ENCODE results near the gene PLOD2. TPM values are rescaled to one million over a fixed set of nuclear protein-coding genes. Genes with fewer than 3 reads are reported as not detected.

PLOD2 gene
- total RNA-seq, 1 donor from 2014 or later: 117 TPM

DNA sequence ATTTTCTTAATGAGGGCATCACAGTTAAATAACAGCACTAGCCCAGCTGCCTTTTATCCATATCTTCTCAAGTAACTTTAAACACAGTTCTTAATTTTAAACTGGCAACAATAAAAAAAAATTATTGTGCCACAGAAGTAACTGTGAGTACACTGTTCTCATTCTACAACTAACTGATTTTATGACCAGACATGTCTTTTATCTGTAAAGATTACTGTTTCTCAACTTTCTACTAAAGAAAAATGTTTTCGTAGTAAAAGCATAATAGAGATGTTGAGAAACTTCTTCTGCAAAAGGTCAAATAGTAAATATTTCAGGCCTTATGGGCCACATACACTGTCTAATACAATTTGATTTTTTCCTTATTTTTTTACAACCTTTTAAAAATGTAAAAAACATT, 32.0 kb downstream of the PLOD2 start:
- DNase-seq (ENCODE audit: low read depth) (no peak), FAIRE-seq (no peak)
- Histone ChIP-seq H3K4me1 (ENCODE audit: insufficient read depth, low read length) (peaks cover 27% of the 10 kb centered on the region), H3K9me3 (ENCODE audit: insufficient read depth, low read depth, low read length) (no peaks in the 10 kb centered on the region), H3K36me3 (ENCODE audit: insufficient read depth, low read length) (no peaks in the 10 kb centered on the region), H3K27me3 (ENCODE audit: insufficient read depth, low read length) (no peaks in the 10 kb centered on the region), H4K20me1 (ENCODE audit: insufficient read depth, low read length) (peaks cover 26% of the 10 kb centered on the region), H3K4me2 (ENCODE audit: low read length) (no peak overlapping the region), H2AFZ (ENCODE audit: low read depth, low read length) (no peak overlapping the region), H3K27ac (ENCODE audit: low read depth, low read length) (no peak overlapping the region), H3K4me3 (ENCODE audit: insufficient read depth, low read depth, low read length) (no peak overlapping the region), H3K79me2 (ENCODE audit: insufficient read depth, low read length) (peaks cover 78% of the 10 kb centered on the region), H3K9ac (ENCODE audit: low read length) (no peak overlapping the region)
- Mint-ChIP-seq H3K9me3 (ENCODE audit: unreplicated experiment) (peaks cover 4% of the 10 kb centered on the region), H3K4me1 (ENCODE audit: low read depth, unreplicated experiment) (peaks cover 44% of the 10 kb centered on the region), H3K27ac (ENCODE audit: unreplicated experiment) (no peak overlapping the region), H3K4me3 (ENCODE audit: unreplicated experiment) (no peak overlapping the region), H3K27me3 (ENCODE audit: low read depth, unreplicated experiment) (no peaks in the 10 kb centered on the region), H3K36me3 (ENCODE audit: low read depth, unreplicated experiment) (peaks cover 9% of the 10 kb centered on the region)
- TF ChIP-seq, protein P1, sequence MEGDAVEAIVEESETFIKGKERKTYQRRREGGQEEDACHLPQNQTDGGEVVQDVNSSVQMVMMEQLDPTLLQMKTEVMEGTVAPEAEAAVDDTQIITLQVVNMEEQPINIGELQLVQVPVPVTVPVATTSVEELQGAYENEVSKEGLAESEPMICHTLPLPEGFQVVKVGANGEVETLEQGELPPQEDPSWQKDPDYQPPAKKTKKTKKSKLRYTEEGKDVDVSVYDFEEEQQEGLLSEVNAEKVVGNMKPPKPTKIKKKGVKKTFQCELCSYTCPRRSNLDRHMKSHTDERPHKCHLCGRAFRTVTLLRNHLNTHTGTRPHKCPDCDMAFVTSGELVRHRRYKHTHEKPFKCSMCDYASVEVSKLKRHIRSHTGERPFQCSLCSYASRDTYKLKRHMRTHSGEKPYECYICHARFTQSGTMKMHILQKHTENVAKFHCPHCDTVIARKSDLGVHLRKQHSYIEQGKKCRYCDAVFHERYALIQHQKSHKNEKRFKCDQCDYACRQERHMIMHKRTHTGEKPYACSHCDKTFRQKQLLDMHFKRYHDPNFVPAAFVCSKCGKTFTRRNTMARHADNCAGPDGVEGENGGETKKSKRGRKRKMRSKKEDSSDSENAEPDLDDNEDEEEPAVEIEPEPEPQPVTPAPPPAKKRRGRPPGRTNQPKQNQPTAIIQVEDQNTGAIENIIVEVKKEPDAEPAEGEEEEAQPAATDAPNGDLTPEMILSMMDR (IDR thresholded peaks at IDR 0.05; ENCODE audit: insufficient read depth, low read depth, low read length): no peak
- no peak for TF ChIP-seq EZH2 (IDR thresholded peaks at IDR 0.05; ENCODE audit: insufficient read depth, low read length)

DNA sequence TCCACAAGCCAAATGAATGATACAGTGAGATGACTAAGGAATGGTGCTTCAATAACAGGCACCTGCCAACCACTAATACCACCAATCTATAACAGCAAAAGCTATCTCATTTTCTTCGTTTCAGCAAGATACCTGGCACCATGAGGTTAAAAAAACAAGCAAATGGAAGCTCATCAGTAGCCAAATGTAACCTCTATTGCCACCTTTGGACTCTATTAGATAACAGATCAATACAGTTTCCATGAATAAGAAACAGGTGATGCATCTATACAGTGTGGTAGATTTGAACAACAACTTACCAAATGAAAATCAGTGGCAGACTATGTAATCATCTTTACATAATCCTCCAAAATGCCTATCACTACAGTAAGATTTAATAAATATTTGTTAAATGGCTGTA, 32.8 kb downstream of the PLOD2 start:
- Histone ChIP-seq H3K4me1 (ENCODE audit: insufficient read depth, low read length) (peaks cover 21% of the 10 kb centered on the region), H2AFZ (ENCODE audit: low read depth, low read length) (no peak overlapping the region), H3K9ac (ENCODE audit: low read length) (no peak overlapping the region), H3K4me3 (ENCODE audit: insufficient read depth, low read depth, low read length) (no peak overlapping the region), H3K79me2 (ENCODE audit: insufficient read depth, low read length) (peaks cover 74% of the 10 kb centered on the region), H3K4me2 (ENCODE audit: low read length) (no peak overlapping the region), H3K9me3 (ENCODE audit: insufficient read depth, low read depth, low read length) (no peaks in the 10 kb centered on the region), H3K27ac (ENCODE audit: low read depth, low read length) (no peak overlapping the region), H3K27me3 (ENCODE audit: insufficient read depth, low read length) (no peaks in the 10 kb centered on the region), H4K20me1 (ENCODE audit: insufficient read depth, low read length) (peaks cover 19% of the 10 kb centered on the region), H3K36me3 (ENCODE audit: insufficient read depth, low read length) (no peaks in the 10 kb centered on the region)
- TF ChIP-seq EZH2 (IDR thresholded peaks at IDR 0.05; ENCODE audit: insufficient read depth, low read length): no peak
- TF ChIP-seq, protein P1 (IDR thresholded peaks at IDR 0.05; ENCODE audit: insufficient read depth, low read depth, low read length): no peak
- peaks cover 36% of the 10 kb centered on the region for H3K4me1 Mint-ChIP-seq (ENCODE audit: low read depth, unreplicated experiment)
- no peak for FAIRE-seq
- H3K9me3 Mint-ChIP-seq (ENCODE audit: unreplicated experiment): peaks cover 4% of the 10 kb centered on the region
- no peaks in the 10 kb centered on the region for H3K27me3 Mint-ChIP-seq (ENCODE audit: low read depth, unreplicated experiment)
- DNase-seq (ENCODE audit: low read depth): no peak
- H3K36me3 Mint-ChIP-seq (ENCODE audit: low read depth, unreplicated experiment): peaks cover 13% of the 10 kb centered on the region
- no peak overlapping the region for H3K4me3 Mint-ChIP-seq (ENCODE audit: unreplicated experiment)
- no peak overlapping the region for H3K27ac Mint-ChIP-seq (ENCODE audit: unreplicated experiment)

DNA sequence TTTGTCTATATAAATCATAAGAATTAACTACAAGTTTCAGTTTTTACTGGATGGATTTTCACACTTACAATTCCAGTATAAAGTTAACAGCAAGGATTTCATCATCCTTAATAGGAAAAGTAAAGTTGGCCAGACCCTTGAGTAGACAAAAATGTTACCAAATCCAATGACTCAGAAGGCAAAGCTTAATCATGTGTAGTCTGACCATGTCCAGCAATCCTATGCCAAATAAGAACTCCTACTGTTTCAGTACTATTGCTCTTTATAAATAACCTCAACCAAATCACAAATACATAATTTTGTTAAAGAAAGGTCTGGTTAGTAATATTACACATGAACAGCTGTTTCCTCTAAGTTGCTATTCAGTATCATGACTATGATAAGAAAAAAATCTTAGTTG, 35.0 kb downstream of the PLOD2 start:
- Histone ChIP-seq H3K4me3 (ENCODE audit: insufficient read depth, low read depth, low read length) (no peak overlapping the region), H2AFZ (ENCODE audit: low read depth, low read length) (no peak overlapping the region), H3K36me3 (ENCODE audit: insufficient read depth, low read length) (peaks cover 11% of the 10 kb centered on the region), H3K4me2 (ENCODE audit: low read length) (no peak overlapping the region), H3K4me1 (ENCODE audit: insufficient read depth, low read length) (peaks cover 7% of the 10 kb centered on the region), H3K27ac (ENCODE audit: low read depth, low read length) (peak overlapping the region; percentile 52), H3K9ac (ENCODE audit: low read length) (no peak overlapping the region), H3K27me3 (ENCODE audit: insufficient read depth, low read length) (no peaks in the 10 kb centered on the region), H4K20me1 (ENCODE audit: insufficient read depth, low read length) (peaks cover 16% of the 10 kb centered on the region), H3K79me2 (ENCODE audit: insufficient read depth, low read length) (peaks cover 71% of the 10 kb centered on the region), H3K9me3 (ENCODE audit: insufficient read depth, low read depth, low read length) (no peaks in the 10 kb centered on the region)
- peaks cover 27% of the 10 kb centered on the region for H3K36me3 Mint-ChIP-seq (ENCODE audit: low read depth, unreplicated experiment)
- DNase-seq (ENCODE audit: low read depth): peak; percentile 96
- H3K9me3 Mint-ChIP-seq (ENCODE audit: unreplicated experiment): peaks cover 7% of the 10 kb centered on the region
- H3K27me3 Mint-ChIP-seq (ENCODE audit: low read depth, unreplicated experiment): no peaks in the 10 kb centered on the region
- peak overlapping the region; percentile 94 for H3K27ac Mint-ChIP-seq (ENCODE audit: unreplicated experiment)
- no peak for TF ChIP-seq EZH2 (IDR thresholded peaks at IDR 0.05; ENCODE audit: insufficient read depth, low read length)
- TF ChIP-seq, protein P1 (IDR thresholded peaks at IDR 0.05; ENCODE audit: insufficient read depth, low read depth, low read length): no peak
- H3K4me3 Mint-ChIP-seq (ENCODE audit: unreplicated experiment): no peak overlapping the region
- H3K4me1 Mint-ChIP-seq (ENCODE audit: low read depth, unreplicated experiment): peaks cover 27% of the 10 kb centered on the region
- FAIRE-seq: peak; percentile 69

Measured in astrocyte (in vitro differentiated cells and primary cell).